Vagina (tissue), 2 donors: ENCODE results near the gene EVA1C. TPM values are rescaled to one million over a fixed set of nuclear protein-coding genes. Genes with fewer than 3 reads are reported as not detected.

Source experiments
- DNase-seq, 2 donors: peaks; one replicate each; pipeline ENCODE4 v3.0.0-alpha.2; 2017; ENCODE audit errors: extremely low spot score in 2 of 2
- H3K27ac ChIP-seq: fragments of 200-600 bp; sonication (generic); one replicate; pipeline ENCODE4 v1.5.1; 2019
- H3K27me3 ChIP-seq: fragments of 200-600 bp; sonication (generic); one replicate; pipeline ENCODE4 v1.5.1; 2019
- H3K36me3 ChIP-seq, 2 donors: fragments of 200-600 bp; sonication (generic); one replicate each; pipeline ENCODE4 v1.5.1; 2017 to 2019
- H3K4me1 ChIP-seq: fragments of 200-600 bp; sonication (generic); one replicate; pipeline ENCODE4 v1.5.1; 2019
- H3K4me3 ChIP-seq, 2 donors: fragments of 200-600 bp; sonication (generic); 1 replicate in 1 of 2; 2 replicates in 1 of 2; pipeline ENCODE4 v1.5.1; 2016 to 2019
- H3K9me3 ChIP-seq: fragments of 200-600 bp; sonication (generic); one replicate; pipeline ENCODE4 v1.5.1; 2019
- POLR2A ChIP-seq, 2 donors: fragments of 450-650 bp; IDR thresholded peaks; one replicate each; pipeline ENCODE4 v1.6.1; 2017; ENCODE audit warnings: antibody characterized with exemption in 2 of 2, mild to moderate bottlenecking in 2 of 2, moderate library complexity in 2 of 2
- POLR2AphosphoS5 ChIP-seq, 2 donors: sonication (generic); formaldehyde crosslinking; IDR thresholded peaks; one replicate each; pipeline ENCODE4 v1.9.0; 2017; ENCODE audit warnings: antibody characterized with exemption in 2 of 2, mild to moderate bottlenecking in 2 of 2, low read depth in 1 of 2; ENCODE audit not compliant: insufficient read depth in 1 of 2
- intact Hi-C: fragments of 100-400 bp; cut with DNase I; formaldehyde crosslinking; loops from one replicate; pipeline ENCODE4 v1.15.1; 2023
- total RNA-seq: library from RNA; depleted of rRNA; stranded (reverse); fragments of >200 nt; gene quantifications from one replicate; pipeline ENCODE4 v1.2.3, GENCODE V29; 2016
- TF ChIP-seq, protein P1 (sequence below), 3 experiments: fragments of 450-650 bp in 2 of 3; fragments of 200-600 bp in 1 of 3; sonication (generic) in 1 of 3; IDR thresholded peaks; one replicate each; pipeline ENCODE4 v1.5.1; 2017 to 2019; ENCODE audit warnings: antibody characterized with exemption in 3 of 3, mild to moderate bottlenecking in 2 of 3, moderate library complexity in 2 of 3

EVA1C gene
- total RNA-seq, 1 donor from 2014 or later: 66.5 TPM

- intact Hi-C loops: loop anchor here (5.0 kb wide), 2 partner anchors 108 to 153 kb away; no protein-coding TSS in a partner anchor
- H3K36me3 ChIP-seq: no peaks in the 10 kb centered on the region
- no peak for DNase-seq
- H3K27ac ChIP-seq: peak overlapping the region; percentile 99
- H3K27me3 ChIP-seq: no peaks in the 10 kb centered on the region
- H3K4me1 ChIP-seq: peaks cover 65% of the 10 kb centered on the region
- TF ChIP-seq, protein P1, sequence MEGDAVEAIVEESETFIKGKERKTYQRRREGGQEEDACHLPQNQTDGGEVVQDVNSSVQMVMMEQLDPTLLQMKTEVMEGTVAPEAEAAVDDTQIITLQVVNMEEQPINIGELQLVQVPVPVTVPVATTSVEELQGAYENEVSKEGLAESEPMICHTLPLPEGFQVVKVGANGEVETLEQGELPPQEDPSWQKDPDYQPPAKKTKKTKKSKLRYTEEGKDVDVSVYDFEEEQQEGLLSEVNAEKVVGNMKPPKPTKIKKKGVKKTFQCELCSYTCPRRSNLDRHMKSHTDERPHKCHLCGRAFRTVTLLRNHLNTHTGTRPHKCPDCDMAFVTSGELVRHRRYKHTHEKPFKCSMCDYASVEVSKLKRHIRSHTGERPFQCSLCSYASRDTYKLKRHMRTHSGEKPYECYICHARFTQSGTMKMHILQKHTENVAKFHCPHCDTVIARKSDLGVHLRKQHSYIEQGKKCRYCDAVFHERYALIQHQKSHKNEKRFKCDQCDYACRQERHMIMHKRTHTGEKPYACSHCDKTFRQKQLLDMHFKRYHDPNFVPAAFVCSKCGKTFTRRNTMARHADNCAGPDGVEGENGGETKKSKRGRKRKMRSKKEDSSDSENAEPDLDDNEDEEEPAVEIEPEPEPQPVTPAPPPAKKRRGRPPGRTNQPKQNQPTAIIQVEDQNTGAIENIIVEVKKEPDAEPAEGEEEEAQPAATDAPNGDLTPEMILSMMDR (IDR thresholded peaks at IDR 0.05): peak in 1 of 3 experiments; percentile 28
- no peak for TF ChIP-seq POLR2AphosphoS5 (IDR thresholded peaks at IDR 0.05; ENCODE audit: insufficient read depth in 1 of 2, low read depth in 1 of 2)
- H3K9me3 ChIP-seq: no peaks in the 10 kb centered on the region
- H3K4me3 ChIP-seq: peak overlapping the region; percentile 67 to 83
Observed at GRCh38 chr21:32414579-32415358, 2.3 kb downstream of the EVA1C start.

GRCh38 chr21:32415451-32416398 is 3.2 kb downstream of the EVA1C start:
- intact Hi-C loops: no loop called here
- no peak for TF ChIP-seq POLR2AphosphoS5 (IDR thresholded peaks at IDR 0.05; ENCODE audit: insufficient read depth in 1 of 2, low read depth in 1 of 2)
- TF ChIP-seq, protein P1 (IDR thresholded peaks at IDR 0.05): no peak
- H3K27me3 ChIP-seq: no peaks in the 10 kb centered on the region
- peak overlapping the region; percentile 99 for H3K27ac ChIP-seq
- no peaks in the 10 kb centered on the region for H3K36me3 ChIP-seq
- H3K4me1 ChIP-seq: peaks cover 58% of the 10 kb centered on the region
- H3K9me3 ChIP-seq: no peaks in the 10 kb centered on the region
- H3K4me3 ChIP-seq: peak overlapping the region; percentile 67 to 83
- no peak for DNase-seq

DNA sequence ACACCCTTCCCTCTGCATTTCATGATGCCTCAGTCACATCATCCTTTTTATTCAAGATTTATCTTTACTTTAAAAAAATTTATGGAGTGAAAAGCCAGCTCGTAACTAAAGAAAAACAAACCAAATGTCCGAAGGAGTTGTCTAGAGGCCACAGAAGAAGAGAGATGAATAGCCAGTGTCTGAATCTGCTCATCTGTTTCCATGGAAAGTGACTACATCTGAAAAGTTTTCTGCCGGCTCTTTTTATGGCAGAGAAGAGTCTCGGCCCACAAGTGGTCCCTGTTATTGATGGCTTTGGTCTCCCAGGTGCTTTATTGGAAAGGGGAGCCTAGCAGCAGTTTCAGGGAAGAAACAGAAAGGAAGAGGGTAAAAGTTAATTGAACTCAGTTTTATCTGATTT is 5.6 kb downstream of the EVA1C start:
- DNase-seq: no peak
- Histone ChIP-seq H3K27me3 (no peaks in the 10 kb centered on the region), H3K4me3 (no peak overlapping the region), H3K36me3 (no peaks in the 10 kb centered on the region), H3K27ac (no peak overlapping the region), H3K9me3 (no peaks in the 10 kb centered on the region), H3K4me1 (peaks cover 52% of the 10 kb centered on the region)
- TF ChIP-seq, protein P1 (IDR thresholded peaks at IDR 0.05): no peak
- TF ChIP-seq POLR2AphosphoS5 (IDR thresholded peaks at IDR 0.05; ENCODE audit: insufficient read depth in 1 of 2, low read depth in 1 of 2) (no peak), POLR2A (IDR thresholded peaks at IDR 0.05) (no peak)
- intact Hi-C loops: no loop called here

- TF ChIP-seq, protein P1 (IDR thresholded peaks at IDR 0.05): no peak
- no peak for TF ChIP-seq POLR2AphosphoS5 (IDR thresholded peaks at IDR 0.05; ENCODE audit: insufficient read depth in 1 of 2, low read depth in 1 of 2)
- TF ChIP-seq POLR2A (IDR thresholded peaks at IDR 0.05): no peak
- Histone ChIP-seq H3K27me3 (no peaks in the 10 kb centered on the region), H3K9me3 (no peaks in the 10 kb centered on the region), H3K4me1 (peaks cover 55% of the 10 kb centered on the region), H3K4me3 (no peak overlapping the region), H3K27ac (no peak overlapping the region), H3K36me3 (no peaks in the 10 kb centered on the region)
- no peak for DNase-seq
- intact Hi-C loops: no loop called here
Observed at GRCh38 chr21:32422064-32422463, 9.6 kb downstream of the EVA1C start.
